ENCODE results near the gene STN1.
"Not testable (repeated sequence)": the region's sequence is repeated elsewhere in the genome, so short reads cannot be mapped to it uniquely, and the experiment has no call there.

The STN1 gene

DNA sequence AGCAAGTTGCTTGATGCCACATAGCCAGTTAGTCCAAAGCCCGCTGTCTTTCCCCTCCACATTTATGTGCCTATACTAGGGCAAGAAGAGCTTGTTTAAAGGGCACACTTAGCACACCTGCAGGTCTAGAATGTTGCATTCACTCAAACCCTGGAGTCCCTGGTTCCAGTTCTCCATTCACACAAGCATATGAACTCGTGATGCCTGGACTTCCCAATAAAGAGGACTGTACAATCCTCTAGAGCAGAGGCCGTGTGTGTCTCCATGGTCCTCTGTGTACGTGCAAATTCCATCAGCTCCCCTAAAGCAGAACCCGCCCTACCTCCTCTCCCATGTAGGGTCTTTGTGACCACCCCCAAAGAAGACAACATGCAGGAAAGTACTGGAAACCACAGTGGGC, 59.6 kb downstream of the STN1 start:
- no peak for DNase-seq

DNA sequence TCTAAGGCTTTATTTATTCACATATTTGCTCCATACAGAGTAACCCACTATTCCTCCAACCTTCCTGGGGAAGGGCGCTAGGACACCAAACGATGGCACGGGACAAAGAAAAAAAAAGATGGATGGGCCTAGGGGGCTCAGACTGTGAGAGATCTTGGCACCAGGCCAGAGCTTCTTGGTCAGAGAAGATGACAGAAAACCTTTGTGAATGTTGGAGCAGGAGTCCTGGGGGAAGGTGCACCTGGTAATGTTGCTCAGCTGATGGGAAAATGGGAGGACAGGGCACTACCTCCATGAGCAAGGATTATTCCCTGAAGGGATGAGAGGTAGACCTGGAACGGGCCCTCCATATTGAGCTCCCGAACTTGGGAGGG, 61.2 kb downstream of the STN1 start:
- no peak for DNase-seq

DNA sequence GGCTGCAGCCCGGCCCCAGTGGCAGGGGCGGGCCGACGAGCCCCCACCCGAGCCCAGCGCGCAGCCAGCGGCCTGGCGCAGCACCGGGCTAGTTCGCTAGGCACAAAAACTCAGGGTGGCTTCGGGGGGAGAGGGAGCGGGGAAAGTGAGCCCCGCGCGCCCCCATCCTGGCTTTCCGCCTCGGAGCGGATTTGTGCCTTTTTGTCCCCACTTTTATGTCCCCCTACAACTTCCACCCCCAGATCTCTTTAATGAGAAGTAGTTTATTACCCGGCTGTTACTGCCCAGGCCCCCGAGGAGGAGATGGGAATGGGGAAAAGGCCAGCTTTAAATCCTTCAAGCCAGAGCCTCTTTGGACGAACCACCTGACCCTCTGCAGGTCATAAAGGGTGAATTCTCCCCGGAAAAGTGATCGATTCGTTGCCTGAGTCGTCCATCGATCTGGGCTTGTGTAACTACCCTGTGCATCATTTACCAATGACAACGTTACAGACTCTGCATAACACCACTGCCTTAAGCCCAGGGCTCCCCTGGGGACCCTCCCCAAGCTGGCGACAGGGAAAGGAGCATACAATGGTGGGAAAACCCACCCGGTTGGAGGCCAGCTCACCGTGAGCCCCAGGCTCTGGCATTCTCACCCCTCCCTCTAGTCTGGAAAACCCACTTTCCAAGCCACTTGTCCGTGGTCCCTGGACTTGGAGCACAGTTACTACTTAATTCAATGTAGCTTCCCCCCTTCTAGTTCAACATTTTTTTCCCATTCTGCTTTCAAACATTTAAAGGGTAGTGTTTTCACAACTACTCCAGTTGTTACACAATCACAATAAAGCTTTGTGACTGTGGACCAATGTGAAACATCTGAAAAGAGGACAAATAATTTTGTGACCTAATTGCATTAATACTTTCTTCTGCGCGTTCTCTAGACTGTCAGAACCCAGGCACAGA, 61.9 kb downstream of the STN1 start:
- DNase-seq: no peak

DNA sequence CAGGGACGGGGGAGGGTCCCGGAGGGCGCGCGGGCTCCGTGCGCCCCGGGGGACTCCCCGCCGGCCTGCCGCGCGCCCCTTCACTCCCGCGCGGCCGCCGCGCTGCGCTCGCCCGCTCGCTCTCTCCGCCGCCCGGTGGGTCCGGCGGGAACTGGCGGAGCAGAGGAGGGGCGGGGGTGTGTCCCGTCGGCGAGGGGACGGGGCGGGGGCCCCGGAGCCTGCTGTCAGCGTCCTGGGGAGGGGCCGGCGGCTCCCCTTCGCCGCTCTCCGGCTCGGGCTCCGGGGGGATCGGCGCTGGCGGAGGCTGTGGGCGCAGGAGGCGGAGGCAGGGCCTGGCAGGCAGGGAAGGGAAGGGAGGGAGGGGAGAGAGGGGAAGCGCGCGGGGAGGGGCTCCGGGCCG, 62.6 kb downstream of the STN1 start, which contains the start of gene SH3PXD2A:
SH3PXD2A (minus strand) TSS at position 153 of the 400 bp plus-strand sequence. CDS start 310 bp downstream, outside the sequence.
- DNase-seq: no peak

DNA sequence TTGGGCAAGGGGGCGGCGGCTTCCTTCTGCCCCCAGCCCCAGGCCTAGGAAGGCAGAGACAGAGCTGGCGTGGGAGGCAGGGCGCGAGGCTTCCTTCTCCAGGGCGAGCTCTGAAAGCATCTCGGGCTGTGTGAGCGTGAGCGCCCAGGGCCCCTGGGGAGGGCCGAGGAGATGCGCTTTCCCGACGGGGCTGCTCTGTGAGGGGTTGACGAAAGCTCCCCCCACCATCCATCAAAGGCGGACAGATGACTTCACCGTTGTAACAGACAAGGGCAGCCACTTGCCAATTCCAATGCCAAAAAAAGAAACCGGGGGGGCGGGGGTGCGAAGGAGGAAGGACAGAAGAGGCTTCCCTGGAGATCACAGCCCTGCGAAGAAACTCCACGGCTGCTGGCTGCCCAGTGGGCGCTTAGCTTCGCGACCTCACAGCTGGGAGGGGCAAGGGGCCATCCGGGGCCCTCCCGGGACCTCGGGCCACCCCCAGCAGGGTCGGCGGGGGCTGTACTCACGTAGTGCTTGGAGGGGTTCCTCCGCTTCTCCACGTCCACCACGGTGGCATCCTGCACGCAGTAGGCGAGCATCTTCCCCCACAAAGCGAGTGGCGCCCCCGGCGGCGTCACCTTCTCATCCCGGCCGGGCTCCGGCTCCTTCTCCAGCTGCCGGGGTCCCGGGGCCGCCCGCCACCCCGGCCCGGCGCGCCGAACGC, 63.1 kb downstream of the STN1 start:
- DNase-seq: peak in 1 of 2 experiments; percentile 6

DNA sequence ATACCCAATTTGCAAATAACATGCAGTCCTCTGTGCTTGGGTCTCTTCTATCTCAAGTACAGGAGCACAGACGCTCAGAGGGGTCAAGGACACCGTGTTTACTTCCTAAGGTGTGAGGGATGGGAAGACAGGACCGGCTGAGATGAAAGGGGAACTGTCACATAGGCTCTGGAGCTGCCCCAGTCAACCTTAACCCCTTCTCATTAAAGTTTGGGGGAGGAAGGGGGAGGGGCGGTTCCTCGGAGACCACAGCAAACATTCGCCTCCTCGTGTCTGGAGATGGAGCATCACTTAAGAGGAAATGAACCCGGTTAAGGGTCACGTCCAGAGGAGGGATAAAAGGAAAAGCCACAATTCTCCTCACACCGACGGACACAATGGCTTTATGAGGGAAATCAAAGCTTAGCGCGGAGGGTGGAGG, 63.7 kb downstream of the STN1 start:
- peak in 1 of 2 experiments; percentile 6 for DNase-seq

DNA sequence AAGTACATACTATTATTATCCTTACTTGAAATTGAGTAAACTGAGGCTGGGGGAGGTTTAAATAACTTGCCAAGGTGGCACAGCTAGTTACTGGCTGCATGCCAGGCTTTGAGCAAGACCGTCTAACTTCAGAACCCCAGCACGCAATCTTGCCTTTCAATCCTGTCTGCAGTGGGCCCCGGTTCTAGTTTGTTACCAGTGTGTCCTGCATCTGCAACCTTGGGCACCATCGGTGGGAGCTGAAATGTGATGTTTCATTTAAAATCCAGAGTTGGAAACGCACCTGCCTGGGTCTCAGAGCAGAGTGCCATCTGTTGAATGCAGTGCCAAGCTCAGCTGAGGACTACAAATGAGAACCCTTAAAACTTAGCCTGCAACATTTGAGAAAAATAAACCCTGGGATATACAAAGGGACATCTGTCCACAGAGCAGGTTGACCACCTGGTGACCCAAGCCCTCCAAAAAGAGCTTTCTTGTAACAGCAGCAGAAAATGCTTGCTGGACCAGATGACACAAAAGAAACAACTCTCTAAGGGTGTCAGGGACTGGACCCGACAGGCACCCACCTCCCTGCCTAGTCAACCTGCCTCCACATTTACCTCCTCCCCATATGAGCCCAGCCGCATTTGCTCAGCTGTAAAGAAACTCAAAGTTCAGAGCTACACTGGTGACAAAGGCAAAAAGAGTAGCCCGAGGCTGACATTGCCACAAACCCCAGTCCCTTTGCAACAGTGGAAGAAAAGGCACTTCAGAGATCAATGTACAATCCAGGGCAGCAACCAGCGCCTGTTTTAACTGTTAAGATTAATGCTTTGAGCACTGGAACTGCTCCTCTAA, 64.3 kb downstream of the STN1 start:
- DNase-seq: no peak

DNA sequence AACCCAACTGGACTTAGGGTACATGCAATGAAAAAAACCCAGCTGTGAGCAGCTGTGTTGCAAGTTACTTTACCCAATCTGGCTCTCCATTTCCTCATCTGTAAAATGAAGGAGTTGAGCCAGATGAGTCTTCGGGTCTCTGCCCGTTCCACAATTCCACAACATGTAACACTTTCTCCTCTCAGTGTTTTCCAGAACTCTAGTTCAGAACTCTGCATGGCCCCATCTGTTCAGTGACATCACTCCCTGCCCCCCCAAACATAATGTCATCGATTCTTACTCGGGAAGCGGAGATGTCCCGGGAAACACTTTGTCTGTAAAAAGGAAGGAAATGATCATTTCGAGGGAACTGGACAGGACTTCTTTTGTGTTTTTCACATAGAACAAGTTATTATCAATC, 65.1 kb downstream of the STN1 start:
- DNase-seq: no peak

DNA sequence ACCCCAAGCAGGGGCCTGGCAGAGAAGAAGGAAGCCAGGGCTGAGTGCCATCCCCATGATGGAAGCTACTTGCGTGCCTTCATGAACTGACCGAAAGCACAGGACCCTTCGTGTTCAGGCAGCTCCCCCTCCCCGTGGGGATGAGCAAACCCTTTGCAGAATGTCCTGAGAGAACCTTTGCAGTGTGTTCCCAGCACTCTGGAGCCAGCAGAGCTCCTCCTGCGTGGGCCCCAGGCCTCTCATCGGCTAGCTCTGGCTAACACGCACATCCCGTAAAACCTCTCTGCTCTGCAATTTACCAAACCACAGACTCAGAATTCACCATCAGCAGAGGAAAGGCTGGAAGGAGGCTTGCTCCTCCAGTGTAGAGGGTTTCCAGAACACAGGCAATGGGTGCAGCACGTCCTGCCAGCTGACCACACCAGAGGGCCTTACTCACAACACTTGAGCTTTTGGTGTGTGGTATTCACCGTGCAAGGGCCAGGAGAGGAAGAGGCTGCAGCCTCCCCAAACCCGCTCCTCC, 65.7 kb downstream of the STN1 start:
- DNase-seq: no peak

DNA sequence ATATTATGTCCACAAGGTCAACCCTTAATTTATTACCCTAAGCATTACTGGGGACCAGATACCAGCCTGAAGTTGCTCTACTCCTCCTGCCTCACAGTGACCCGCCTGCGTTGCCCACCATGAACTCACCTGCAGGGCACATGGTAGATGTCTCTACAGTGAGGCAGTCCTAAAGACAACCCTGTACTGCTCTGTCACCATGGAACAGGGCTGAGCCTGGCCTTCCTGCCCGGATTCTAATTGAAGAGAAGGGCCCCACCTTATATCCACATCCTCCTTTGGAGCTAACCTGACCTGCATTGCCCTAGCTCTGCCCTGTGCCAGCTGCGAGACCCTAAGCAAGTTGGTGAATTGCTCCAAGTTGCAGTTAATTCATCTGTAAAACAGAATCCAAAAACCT, 66.7 kb downstream of the STN1 start:
- DNase-seq: no peak

DNA sequence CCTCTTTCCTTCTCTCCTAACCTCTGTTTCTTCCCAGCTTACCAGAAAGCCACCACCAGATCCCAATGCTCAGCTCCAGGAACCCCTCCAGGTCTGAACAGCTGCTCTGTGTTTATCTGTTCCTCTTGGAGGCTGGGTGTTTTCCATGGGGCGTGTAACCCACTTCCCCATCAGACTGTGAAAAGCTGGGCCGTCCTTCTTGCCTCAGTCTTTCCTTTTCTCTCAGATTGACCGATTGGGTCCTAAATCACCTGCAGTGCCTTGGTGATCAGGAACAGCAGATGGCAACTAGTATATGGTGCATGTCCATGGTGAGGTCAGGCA, 67.5 kb downstream of the STN1 start:
- DNase-seq: no peak

DNA sequence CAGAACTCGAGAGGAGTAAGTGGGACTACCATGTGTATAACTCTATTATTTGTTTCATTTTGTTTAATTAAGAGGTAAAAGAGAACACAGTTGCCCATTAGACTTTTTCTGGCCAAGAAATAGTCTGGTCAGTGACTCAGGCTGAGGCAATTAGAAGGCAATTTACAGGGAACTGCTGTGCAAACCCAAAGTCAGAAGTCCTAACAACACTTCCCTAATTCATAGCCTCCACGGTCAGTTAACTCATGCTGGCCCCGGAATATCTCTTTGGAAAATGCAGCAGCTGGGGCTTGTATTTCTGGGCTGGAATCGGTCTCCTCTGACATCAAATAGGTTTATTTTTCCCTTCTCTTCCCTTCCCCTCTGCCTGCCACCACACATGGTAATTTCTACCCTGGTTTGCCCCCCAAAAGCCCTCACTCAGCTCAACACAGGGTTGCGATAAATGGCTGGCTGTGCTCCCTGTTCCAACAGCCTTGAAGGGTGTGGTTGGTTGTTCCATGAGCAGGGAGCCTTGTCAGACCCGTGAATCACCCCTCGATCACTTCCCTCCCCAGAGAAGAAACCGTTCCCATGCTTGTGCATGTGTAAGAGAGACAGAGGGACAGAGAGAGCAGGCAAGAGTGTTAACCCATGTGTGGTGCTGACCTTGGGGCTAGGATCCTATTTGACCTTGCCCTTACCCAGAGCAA, 68.0 kb downstream of the STN1 start:
- DNase-seq: no peak

DNA sequence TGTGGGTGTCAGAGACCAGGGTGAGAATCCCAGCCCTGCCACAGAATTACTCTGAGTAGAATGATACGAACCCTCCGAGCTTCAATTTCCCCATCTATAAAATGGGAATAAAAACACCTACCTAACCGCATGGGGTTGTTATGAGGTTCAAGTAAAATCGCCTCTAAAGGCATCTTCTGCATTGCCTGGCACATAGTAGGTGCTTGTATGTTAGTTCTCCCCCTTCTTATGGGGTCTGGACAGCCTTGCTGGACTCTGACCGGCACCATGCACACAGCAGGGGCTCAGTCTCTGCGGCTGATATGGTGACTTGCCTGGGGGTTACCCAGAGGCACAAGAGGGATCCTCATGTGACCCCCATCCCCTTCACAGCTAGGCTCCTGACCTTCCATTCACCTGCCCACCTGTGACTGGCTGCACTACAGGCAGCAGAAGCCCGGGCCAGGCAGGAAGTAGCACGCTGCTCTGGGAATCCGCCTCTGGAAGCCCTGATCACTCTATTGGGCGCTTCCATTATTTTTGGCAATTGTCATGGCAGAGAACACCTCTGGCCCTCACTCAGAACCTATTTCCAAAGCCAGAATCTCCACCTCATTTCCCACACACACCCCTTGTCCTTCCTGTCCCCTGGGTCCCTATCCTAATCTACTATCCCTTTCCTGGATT, 68.6 kb downstream of the STN1 start:
- no peak for DNase-seq

DNA sequence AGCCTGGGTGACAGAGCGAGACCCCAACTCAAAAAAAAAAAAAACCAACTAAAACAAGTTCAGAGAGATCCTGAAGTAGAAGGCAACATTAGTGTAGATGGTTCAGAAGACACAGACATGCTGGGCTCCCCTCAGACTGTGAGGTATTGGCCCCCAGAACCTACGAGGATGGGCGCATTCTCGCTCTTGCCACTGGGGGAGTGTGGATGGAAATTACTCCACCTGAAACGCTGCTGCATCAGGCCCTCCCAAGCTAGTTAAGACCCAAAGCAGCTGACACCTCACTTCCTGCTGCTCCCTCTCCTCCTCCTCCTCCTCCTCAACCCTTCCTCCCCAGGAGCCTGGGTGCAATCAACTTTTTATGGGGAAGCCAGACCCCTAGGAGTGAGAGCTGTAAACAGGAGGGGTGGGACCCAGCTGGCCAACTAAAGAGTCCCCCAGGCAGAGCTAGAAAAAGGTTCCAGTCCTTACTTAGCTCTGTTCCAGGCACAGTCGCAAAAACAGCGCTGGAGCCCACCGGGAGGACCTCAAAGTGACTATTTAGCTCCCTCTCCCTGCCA, 70.0 kb downstream of the STN1 start:
- DNase-seq: no peak

DNA sequence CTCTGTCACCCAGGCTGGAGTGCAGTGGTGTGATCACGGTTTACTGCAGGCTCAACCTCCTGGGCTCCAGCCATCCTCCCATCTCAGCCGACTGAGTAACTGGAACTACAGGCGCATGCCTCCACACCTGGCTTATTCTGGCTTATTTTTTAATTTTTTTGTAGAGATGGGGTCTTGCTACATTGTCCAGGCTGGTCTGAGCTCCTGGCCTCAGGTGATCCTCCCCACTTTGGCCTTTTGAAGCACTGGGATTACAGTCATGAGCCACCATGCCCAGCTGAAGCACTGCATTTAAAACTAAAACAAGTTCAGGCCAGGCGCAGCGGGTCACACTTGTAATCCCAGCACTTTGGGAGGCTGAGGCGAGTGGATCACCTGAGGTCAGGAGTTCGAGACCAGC, 70.6 kb downstream of the STN1 start:
- no peak for DNase-seq

DNA sequence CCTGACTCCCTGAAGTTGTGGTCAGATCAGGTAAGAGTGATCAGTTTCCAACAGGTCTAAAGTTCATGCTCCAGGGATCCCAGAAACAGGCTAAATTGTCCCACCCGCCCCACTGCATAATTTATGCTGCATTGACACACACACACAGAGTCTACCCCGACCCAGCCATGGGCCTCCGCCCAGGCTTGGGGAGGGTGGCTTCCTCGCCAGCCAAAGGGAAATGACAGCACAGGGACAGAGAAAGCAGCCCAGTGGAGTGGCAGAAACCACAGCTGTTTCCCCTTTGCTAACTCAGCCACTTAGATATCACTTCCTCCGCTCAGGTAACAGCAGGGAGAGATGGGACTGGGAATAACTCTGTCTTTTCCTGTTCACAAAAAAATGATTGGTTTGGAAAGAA, 72.0 kb downstream of the STN1 start:
- no peak for DNase-seq

DNA sequence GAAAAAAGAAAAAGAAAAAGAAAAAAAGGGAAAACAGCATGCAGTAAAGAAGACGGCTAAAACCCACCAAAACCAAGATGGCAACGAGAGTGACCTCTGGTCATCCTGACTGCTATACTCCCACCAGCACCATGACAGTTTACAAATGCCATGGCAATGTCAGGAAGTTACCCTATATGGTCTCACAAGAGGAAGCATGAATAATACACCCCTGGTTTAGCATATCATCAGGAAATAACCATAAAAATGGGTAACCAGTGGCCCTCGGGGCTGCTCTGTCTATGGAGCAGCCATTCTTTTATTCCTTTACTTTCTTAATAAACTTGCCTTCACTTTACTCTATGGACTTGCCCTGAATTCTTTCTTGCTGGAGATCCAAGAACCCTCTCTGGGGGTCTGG, 72.6 kb downstream of the STN1 start:
- not testable (repeated sequence) for DNase-seq

DNA sequence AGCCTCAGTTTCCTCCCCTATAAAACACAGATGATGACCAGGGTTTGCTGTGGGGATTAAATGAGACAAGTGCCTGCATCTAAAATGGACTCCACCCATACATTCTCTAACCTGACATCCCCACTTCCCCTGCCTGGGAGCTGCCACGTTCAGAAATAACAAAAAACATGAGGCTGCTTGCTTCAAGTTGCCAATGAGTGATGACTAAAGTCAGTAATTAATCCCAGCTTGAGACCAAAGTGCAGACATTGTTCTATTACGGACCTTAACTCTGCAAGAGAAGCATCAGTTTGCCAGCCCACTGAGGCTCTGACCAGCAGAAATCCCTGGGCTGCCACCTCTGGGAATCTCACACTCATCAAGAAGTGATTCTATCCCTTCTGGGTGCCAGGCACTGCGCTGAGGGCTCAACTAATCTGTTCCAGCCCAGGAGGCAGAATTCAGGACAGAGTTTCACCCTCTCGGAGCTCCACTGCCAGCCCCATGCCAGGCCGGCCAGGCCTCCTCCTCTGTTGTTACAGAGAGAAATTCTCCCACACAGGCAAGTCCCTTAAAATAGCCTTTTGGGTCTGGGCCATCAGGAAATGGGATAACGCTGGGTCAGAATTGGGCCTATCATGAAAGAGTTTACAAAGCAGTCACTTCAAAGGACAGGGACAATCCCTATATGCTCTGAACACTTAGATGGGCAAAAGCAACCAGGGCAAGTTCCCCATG, 74.0 kb downstream of the STN1 start:
- DNase-seq: no peak

DNA sequence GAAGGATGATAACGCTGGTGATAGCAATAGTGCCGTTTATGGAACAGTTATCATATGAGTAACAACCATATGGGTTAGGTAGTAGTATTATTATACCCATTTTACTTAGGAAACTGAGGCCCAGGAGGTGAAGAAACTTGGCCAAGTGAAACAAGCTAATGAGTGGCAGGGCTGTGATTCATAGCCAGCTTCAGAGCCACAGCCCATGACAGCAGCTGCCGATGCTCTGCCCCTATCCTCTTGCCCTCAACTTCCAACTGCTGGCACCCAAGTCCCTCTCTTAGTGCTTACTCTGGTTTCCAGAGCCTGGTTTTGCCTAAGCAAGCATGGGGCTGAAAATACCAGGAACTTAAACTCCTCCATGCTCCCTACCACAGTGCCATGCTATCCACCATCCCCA, 74.9 kb downstream of the STN1 start:
- DNase-seq: no peak

DNA sequence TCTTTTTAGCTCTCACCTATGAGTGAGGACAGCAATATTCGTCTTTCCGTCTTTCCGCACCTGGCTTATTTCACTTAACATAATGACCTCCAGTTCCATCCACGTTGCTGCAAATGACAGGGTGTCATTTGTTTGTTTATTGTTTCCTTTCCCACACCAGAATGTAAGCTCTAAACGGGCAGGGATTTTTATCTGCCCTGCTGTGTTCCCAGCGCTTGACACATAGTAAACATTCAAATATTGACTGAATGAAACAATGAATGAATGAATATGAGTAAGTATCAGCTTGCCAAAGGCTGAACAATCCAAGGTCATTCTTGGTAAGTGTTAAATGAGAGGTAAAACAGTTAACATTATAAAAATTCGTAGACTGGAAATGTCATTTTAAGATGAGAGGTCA, 75.4 kb downstream of the STN1 start:
- DNase-seq: no peak

DNA sequence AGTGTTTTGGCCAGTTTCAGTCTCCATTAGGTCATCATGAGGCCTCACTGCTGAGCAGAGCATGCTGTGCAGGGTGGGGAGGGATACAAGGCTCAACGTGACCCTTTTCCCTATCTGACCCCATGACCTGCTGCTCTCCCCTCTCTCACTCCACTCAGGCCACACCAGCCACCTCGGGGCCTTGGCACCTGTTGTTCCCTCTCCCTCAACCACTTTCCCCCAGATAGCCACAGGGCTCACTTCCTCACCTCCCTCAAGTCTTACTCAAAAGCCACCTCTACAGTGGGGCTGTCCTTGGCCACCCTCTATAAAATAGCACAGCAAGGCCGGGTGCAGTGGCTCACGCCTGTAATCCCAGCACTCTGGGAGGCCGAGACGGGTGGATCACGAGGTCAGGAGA, 76.5 kb downstream of the STN1 start:
- no peak for DNase-seq
